Coronary artery (tissue), 2 donors: ENCODE measurements around the gene ZNF385C.

Experiments used
- DNase-seq: peaks from one replicate; pipeline ENCODE4 v3.0.0-alpha.2; 2017; ENCODE audit warnings: low spot score
- H3K27ac ChIP-seq, 2 donors: fragments of 200-600 bp; sonication (generic); one replicate each; pipeline ENCODE4 v1.5.1; 2016 to 2019
- H3K4me3 ChIP-seq: fragments of 200-600 bp; sonication (generic); 2 replicates; pipeline ENCODE4 v1.5.1; 2016; ENCODE audit warnings: mild to moderate bottlenecking, moderate library complexity
- CTCF ChIP-seq: fragments of 200-600 bp; sonication (generic); IDR thresholded peaks from one replicate; pipeline ENCODE4 v1.5.1; 2019; ENCODE audit warnings: antibody characterized with exemption

The ZNF385C gene

DNA sequence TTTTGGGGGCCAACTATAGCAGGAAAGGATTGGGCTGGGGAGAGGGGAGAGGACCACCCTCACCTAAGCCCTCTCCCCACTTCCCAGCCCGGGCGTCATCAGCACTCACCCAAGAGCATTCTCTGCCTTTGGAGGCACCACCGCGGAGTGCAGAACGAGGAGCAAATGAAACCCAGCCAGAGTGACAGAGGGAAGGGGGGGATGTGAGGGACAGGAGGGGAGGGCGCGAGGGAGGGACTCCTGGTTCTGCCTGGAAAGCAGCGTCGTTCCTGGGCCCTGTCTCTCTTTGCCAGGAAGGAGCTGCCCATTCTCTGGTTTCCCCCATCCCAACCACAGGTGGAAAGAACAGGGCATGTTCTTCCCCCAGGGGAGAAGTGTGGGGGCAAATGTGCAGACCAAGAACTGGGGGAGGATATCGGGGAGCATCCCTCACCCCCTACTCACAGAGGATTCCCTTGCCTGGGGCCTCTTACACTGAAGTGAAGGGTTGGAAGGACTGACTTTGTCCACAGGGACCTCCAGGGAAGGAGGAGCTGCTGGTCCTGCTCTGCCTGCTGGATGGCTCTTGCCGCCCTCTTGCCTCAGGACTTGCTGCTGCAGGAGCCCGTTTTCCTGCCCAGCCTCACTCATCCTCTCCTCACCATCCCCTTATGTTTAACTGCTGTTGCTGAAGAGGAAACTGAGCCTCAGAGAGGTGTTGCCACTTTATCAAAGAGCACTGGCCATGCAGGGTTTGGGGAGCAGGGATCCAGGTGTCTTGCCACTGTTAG, 44.4 kb downstream of the ZNF385C start:
- Histone ChIP-seq H3K4me3 (no peak overlapping the region), H3K27ac (no peak overlapping the region)
- TF ChIP-seq CTCF = no peak
- DNase-seq = no peak

- TF ChIP-seq CTCF = no peak
- no peak overlapping the region for H3K27ac ChIP-seq
- no peak overlapping the region for H3K4me3 ChIP-seq
- DNase-seq = no peak
Measured at GRCh38 chr17:42052346-42052877, 45.9 kb downstream of the ZNF385C start.

DNA sequence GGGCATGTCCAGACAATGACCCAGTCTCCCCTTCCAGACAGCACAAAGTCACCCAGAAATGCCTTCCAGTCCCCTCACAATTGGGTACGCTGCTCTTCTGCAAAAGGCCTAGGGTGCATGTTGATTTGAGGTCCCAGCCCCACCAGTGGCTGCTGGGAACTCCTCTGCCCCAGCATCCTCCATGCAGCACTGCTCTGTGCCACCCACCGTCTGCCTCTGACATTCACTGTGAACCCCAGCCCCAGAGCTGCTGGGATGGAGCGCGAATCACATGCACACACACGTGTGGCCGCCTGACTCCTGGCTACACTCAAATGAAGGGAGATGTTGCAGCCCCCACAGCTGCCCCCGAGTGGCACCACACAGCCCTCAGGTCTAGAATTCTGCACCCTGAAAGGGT, 46.6 kb downstream of the ZNF385C start:
- H3K4me3 ChIP-seq = no peak overlapping the region
- DNase-seq = no peak
- no peak for TF ChIP-seq CTCF

GRCh38 chr17:42051013-42051400, 47.3 kb downstream of the ZNF385C start:
- H3K4me3 ChIP-seq = peak overlapping the region; percentile 89
- TF ChIP-seq CTCF = no peak
- no peak for DNase-seq
- no peak overlapping the region for H3K27ac ChIP-seq

More for the DNA sequence above, 46.6 kb downstream of the ZNF385C start:
- H3K27ac ChIP-seq = no peak overlapping the region

DNA sequence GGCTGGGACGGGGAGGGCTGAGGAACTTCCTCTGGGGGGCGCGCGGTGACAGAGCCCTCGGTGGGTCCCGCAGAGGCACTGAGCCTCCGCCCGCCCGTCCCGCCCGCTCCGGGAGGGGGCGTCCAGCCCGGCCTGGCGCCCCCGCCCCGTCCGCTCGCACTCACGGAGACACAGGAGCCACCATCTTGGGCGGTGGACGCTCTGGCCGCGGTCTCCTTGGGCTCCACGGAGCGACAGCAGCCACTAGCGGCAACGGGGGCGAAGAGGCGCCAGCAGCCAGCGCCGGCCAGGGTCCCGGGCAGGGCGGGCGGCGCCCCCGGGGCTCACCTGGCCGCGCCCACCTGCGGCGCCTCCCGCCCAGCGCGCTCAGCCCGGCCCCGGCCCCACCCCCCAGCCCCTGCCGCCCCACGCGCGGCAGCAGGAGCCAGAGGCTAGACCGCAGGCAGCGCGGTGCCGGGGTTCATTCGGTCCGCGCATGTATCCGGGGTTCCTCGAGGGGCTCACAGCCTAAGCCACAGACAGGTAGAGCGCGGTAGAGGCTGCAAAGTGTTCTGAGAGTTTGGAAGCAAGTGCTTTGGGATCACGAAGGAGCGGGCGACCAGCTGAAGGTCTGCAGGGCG, 47.8 kb downstream of the ZNF385C start, which contains the start of gene C17orf113:
Gene C17orf113 (minus strand): TSS at position 209 of the 620 bp plus-strand sequence. CDS start 7,225 bp downstream, outside the sequence.
- Histone ChIP-seq H3K4me3 (peak within 1 kb of the TSS; percentile 89), H3K27ac (no peak within 1 kb of the TSS)
- no peak for TF ChIP-seq CTCF
- DNase-seq = no peak

- Histone ChIP-seq H3K27ac (no peak overlapping the region), H3K4me3 (peak overlapping the region; percentile 89)
- DNase-seq = no peak
- TF ChIP-seq CTCF = no peak
Measured at GRCh38 chr17:42049834-42050392, 48.4 kb downstream of the ZNF385C start.
